ENCODE data around the gene GTF3C1. TPM values are rescaled to one million over a fixed set of nuclear protein-coding genes. Genes with fewer than 3 reads are reported as not detected.
A peak's percentile ranks its signal among the peaks of the same experiment; 100 is the strongest.

Gene GTF3C1
- total and polyA plus RNA-seq, 2 of the 13 experiments (the other 11 are each of a cell fraction or from before 2014, with no cell fraction given): 29.2 to 72.7 TPM

DNA sequence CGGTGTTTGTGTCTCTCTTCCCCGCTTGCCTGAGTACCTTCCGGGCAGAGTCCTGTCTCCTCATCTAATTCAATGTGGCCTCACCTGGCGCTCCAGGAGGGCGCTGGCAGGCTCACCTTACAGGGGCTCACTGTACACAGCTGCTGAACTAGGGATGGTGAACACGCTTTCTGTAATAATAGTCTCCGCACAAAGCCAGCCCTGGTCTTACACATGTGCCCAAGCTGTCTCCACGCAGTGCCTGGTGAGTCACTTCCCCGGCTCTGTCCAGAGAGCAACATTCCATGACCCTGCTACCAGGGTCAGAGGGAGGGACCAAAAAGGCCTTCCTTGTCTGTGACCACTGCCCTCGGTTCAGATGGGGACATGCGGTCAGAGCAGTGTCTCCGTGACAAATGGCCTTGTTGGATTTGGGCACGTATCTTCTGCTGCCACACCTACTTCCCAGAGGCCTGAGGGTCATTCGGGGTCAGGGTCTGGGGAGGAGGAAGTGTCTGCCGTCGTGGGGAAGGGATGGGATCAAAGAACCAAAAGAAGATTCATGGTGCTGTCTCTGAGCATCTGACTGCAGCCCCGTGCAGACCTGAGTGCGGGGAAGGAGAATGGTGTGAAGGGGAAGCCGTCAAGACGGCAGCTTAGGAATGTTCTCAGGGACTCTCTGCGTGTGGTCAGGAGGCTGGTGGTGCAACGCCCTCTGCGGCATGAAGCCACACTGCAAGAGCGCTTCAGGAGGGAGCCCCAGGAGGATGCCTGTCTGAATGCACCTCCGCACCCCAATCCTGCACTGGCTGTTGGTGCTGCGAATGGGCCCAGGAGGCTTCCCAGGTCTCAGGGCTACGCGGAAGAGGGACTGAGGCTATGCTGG, 78.9 kb downstream of the GTF3C1 start (continued):
- TF ChIP-seq, protein P1, sequence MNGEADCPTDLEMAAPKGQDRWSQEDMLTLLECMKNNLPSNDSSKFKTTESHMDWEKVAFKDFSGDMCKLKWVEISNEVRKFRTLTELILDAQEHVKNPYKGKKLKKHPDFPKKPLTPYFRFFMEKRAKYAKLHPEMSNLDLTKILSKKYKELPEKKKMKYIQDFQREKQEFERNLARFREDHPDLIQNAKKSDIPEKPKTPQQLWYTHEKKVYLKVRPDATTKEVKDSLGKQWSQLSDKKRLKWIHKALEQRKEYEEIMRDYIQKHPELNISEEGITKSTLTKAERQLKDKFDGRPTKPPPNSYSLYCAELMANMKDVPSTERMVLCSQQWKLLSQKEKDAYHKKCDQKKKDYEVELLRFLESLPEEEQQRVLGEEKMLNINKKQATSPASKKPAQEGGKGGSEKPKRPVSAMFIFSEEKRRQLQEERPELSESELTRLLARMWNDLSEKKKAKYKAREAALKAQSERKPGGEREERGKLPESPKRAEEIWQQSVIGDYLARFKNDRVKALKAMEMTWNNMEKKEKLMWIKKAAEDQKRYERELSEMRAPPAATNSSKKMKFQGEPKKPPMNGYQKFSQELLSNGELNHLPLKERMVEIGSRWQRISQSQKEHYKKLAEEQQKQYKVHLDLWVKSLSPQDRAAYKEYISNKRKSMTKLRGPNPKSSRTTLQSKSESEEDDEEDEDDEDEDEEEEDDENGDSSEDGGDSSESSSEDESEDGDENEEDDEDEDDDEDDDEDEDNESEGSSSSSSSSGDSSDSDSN (CRISPR knock-in tag; IDR thresholded peaks at IDR 0.05): peak; percentile 35; the same call in 1 of the 2 replicates
- TF ChIP-seq ETV6 (CRISPR knock-in tag; conservative IDR thresholded peaks at IDR 0.05) (no peak), FOXC1 (CRISPR knock-in tag; IDR thresholded peaks at IDR 0.05; ENCODE audit: borderline replicate concordance) (no peak), ZNF629 (CRISPR knock-in tag; conservative IDR thresholded peaks at IDR 0.05) (no peak), ZNF343 (CRISPR knock-in tag; IDR thresholded peaks at IDR 0.05) (0 out of 2 replicates have a peak, but pooled peaks have one; percentile 51), GABPA (IDR thresholded peaks at IDR 0.05; ENCODE audit: low read depth, low read length) (no peak), GABPA (CRISPR knock-in tag; IDR thresholded peaks at IDR 0.05; ENCODE audit: low read depth) (peak; percentile 38; the same call in 1 of the 2 replicates), KLF6 (CRISPR knock-in tag; IDR thresholded peaks at IDR 0.05) (no peak), GABPB1 (CRISPR knock-in tag; IDR thresholded peaks at IDR 0.05) (peak; percentile 23; the same call in 1 of the 2 replicates), MYC (CRISPR knock-in tag; IDR thresholded peaks at IDR 0.05; ENCODE audit: borderline replicate concordance) (peak; percentile 88), RORA (CRISPR knock-in tag; IDR thresholded peaks at IDR 0.05) (no peak), MIXL1 (CRISPR knock-in tag; IDR thresholded peaks at IDR 0.05) (0 out of 2 replicates have a peak, but pooled peaks have one; percentile 45), U2AF1 (optimal IDR thresholded peaks at IDR 0.05; ENCODE audit: low read depth, low read length) (peak; percentile 42), HMGA1 (CRISPR knock-in tag; conservative IDR thresholded peaks at IDR 0.05) (no peak), ZFY (CRISPR knock-in tag; IDR thresholded peaks at IDR 0.05) (no peak; the same call in 1 of the 2 replicates), RCOR2 (CRISPR knock-in tag; IDR thresholded peaks at IDR 0.05) (no peak), ZBTB21 (CRISPR knock-in tag; IDR thresholded peaks at IDR 0.05) (no peak)
- TF ChIP-seq, protein P2, sequence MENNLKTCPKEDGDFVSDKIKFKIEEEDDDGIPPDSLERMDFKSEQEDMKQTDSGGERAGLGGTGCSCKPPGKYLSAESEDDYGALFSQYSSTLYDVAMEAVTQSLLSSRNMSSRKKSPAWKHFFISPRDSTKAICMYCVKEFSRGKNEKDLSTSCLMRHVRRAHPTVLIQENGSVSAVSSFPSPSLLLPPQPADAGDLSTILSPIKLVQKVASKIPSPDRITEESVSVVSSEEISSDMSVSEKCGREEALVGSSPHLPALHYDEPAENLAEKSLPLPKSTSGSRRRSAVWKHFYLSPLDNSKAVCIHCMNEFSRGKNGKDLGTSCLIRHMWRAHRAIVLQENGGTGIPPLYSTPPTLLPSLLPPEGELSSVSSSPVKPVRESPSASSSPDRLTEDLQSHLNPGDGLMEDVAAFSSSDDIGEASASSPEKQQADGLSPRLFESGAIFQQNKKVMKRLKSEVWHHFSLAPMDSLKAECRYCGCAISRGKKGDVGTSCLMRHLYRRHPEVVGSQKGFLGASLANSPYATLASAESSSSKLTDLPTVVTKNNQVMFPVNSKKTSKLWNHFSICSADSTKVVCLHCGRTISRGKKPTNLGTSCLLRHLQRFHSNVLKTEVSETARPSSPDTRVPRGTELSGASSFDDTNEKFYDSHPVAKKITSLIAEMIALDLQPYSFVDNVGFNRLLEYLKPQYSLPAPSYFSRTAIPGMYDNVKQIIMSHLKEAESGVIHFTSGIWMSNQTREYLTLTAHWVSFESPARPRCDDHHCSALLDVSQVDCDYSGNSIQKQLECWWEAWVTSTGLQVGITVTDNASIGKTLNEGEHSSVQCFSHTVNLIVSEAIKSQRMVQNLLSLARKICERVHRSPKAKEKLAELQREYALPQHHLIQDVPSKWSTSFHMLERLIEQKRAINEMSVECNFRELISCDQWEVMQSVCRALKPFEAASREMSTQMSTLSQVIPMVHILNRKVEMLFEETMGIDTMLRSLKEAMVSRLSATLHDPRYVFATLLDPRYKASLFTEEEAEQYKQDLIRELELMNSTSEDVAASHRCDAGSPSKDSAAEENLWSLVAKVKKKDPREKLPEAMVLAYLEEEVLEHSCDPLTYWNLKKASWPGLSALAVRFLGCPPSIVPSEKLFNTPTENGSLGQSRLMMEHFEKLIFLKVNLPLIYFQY (CRISPR knock-in tag; IDR thresholded peaks at IDR 0.05; ENCODE audit: borderline replicate concordance): no peak
- TF ChIP-seq, protein P3, sequence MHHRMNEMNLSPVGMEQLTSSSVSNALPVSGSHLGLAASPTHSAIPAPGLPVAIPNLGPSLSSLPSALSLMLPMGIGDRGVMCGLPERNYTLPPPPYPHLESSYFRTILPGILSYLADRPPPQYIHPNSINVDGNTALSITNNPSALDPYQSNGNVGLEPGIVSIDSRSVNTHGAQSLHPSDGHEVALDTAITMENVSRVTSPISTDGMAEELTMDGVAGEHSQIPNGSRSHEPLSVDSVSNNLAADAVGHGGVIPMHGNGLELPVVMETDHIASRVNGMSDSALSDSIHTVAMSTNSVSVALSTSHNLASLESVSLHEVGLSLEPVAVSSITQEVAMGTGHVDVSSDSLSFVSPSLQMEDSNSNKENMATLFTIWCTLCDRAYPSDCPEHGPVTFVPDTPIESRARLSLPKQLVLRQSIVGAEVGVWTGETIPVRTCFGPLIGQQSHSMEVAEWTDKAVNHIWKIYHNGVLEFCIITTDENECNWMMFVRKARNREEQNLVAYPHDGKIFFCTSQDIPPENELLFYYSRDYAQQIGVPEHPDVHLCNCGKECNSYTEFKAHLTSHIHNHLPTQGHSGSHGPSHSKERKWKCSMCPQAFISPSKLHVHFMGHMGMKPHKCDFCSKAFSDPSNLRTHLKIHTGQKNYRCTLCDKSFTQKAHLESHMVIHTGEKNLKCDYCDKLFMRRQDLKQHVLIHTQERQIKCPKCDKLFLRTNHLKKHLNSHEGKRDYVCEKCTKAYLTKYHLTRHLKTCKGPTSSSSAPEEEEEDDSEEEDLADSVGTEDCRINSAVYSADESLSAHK (CRISPR knock-in tag; IDR thresholded peaks at IDR 0.05; ENCODE audit: borderline replicate concordance): no peak
- TF ChIP-seq, protein P4, sequence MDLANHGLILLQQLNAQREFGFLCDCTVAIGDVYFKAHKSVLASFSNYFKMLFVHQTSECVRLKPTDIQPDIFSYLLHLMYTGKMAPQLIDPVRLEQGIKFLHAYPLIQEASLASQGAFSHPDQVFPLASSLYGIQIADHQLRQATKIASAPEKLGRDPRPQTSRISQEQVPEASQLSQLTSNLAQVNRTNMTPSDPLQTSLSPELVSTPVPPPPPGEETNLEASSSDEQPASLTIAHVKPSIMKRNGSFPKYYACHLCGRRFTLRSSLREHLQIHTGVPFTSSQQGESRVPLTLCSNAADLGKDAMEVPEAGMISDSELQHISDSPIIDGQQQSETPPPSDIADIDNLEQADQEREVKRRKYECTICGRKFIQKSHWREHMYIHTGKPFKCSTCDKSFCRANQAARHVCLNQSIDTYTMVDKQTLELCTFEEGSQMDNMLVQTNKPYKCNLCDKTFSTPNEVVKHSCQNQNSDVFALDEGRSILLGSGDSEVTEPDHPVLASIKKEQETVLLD (CRISPR knock-in tag; IDR thresholded peaks at IDR 0.05; ENCODE audit: low read depth): no peak

Measured in HepG2 (cell line).